Left renal cortex interstitium (tissue), 4 donors: ENCODE measurements around the gene DNAJC7. TPM values are rescaled to one million over a fixed set of nuclear protein-coding genes. Genes with fewer than 3 reads are reported as not detected.
A peak's percentile ranks its signal among the peaks of the same experiment; 100 is the strongest.
"Not testable (repeated sequence)": the region's sequence is repeated elsewhere in the genome, so short reads cannot be mapped to it uniquely, and the experiment has no call there.

Source experiments
- DNase-seq, 4 donors: peaks; one replicate each; pipeline ENCODE4 v3.0.0-alpha.2; 2013; ENCODE audit warnings: low read depth in 4 of 4, low spot score in 2 of 4, missing footprints in 1 of 4
- polyA plus RNA-seq, 4 donors: library from polyadenylated mRNA; unstranded; fragments of 120-200 nt; gene quantifications; one replicate each; pipeline ENCODE4 v1.2.1, GENCODE V29; 2013; ENCODE audit not compliant: insufficient read length in 4 of 4

The DNAJC7 gene
- polyA plus RNA-seq, 4 donors, result 122 to 167 (median 156) TPM

- DNase-seq, result peak in 1 of 4 donors; percentile 47
These were observed 594 bp upstream of the DNAJC7 start for GRCh38 chr17:42017866-42018200.

- no peak for DNase-seq
These were observed 818 bp downstream of the DNAJC7 start for GRCh38 chr17:42016411-42016831.

GRCh38 chr17:42013740-42014139, 3.5 kb downstream of the DNAJC7 start:
- DNase-seq, result not testable (repeated sequence)

- not testable (repeated sequence) for DNase-seq
These were observed 4.9 kb downstream of the DNAJC7 start for GRCh38 chr17:42012363-42012762.

GRCh38 chr17:42010898-42011516, 6.2 kb downstream of the DNAJC7 start:
- no peak for DNase-seq

- DNase-seq, result not testable (repeated sequence)
These were observed 7.0 kb downstream of the DNAJC7 start for GRCh38 chr17:42010266-42010680.

GRCh38 chr17:42009170-42009569, 8.1 kb downstream of the DNAJC7 start:
- DNase-seq, result no peak

- DNase-seq, result no peak
These were observed 12.1 kb downstream of the DNAJC7 start for GRCh38 chr17:42005166-42005565.

GRCh38 chr17:42002792-42003301, 14.4 kb downstream of the DNAJC7 start:
- no peak for DNase-seq

- no peak for DNase-seq
These were observed 15.0 kb downstream of the DNAJC7 start for GRCh38 chr17:42002175-42002791.

- DNase-seq, result no peak
These were observed 15.5 kb downstream of the DNAJC7 start for GRCh38 chr17:42001729-42002128.

- no peak for DNase-seq
These were observed 16.7 kb downstream of the DNAJC7 start for GRCh38 chr17:42000413-42001133.

- DNase-seq, result no peak
These were observed 18.7 kb downstream of the DNAJC7 start for GRCh38 chr17:41998497-41998896.

GRCh38 chr17:41996855-41997164, 20.4 kb downstream of the DNAJC7 start:
- DNase-seq, result no peak

- DNase-seq, result no peak
These were observed 24.7 kb downstream of the DNAJC7 start for GRCh38 chr17:41992576-41992975.

- no peak for DNase-seq
These were observed 27.4 kb downstream of the DNAJC7 start for GRCh38 chr17:41989702-41990419.

GRCh38 chr17:41988418-41988817, 28.8 kb downstream of the DNAJC7 start:
- no peak for DNase-seq

- no peak for DNase-seq
These were observed 29.6 kb downstream of the DNAJC7 start for GRCh38 chr17:41987642-41988041.

GRCh38 chr17:41986634-41987033, 30.6 kb downstream of the DNAJC7 start:
- no peak for DNase-seq

GRCh38 chr17:41985919-41986318, 31.3 kb downstream of the DNAJC7 start:
- no peak for DNase-seq

- DNase-seq, result no peak
These were observed 32.8 kb downstream of the DNAJC7 start for GRCh38 chr17:41984454-41984853.
